ENCODE measurements around the gene BRWD1. TPM values are rescaled to one million over a fixed set of nuclear protein-coding genes. Genes with fewer than 3 reads are reported as not detected.

Gene BRWD1
- total RNA-seq, 2 experiments from 2014 or later = 53.2 to 61.7 TPM

GRCh38 chr21:39169906-39170305 is 143.5 kb downstream of the BRWD1 start:
- Histone ChIP-seq H3K4me3 (ENCODE audit: low read depth, low read length, poor library complexity, severe bottlenecking) (no peak overlapping the region), H3K4me1 (ENCODE audit: insufficient read depth, low read length, poor library complexity, severe bottlenecking) (no peaks in the 10 kb centered on the region), H3K36me3 (ENCODE audit: insufficient read depth, low read length) (peaks cover 52% of the 10 kb centered on the region), H3K4me2 (ENCODE audit: low read length) (no peak overlapping the region), H3K79me2 (ENCODE audit: insufficient read depth, low read depth, low read length) (no peaks in the 10 kb centered on the region), H4K20me1 (ENCODE audit: insufficient read depth, low read length) (no peaks in the 10 kb centered on the region), H2AFZ (ENCODE audit: low read length) (no peak overlapping the region), H3K27ac (ENCODE audit: low read depth, low read length, poor library complexity, severe bottlenecking) (no peak overlapping the region), H3K9me3 (ENCODE audit: low read length) (no peaks in the 10 kb centered on the region; the same call in 1 of the 2 replicates), H3K9me2 (ENCODE audit: insufficient read depth, low read length) (no peaks in the 10 kb centered on the region)
- ChIA-PET CTCF (ENCODE audit: unreplicated experiment) (no interaction called here), POLR2A (no interaction called here)
- BruUV-seq (replicated peaks) = no TSS peak
- DNase-seq (ENCODE audit: low spot score) = no peak
- TF ChIP-seq CTCF (conservative IDR thresholded peaks at IDR 0.05; ENCODE audit: low read length) (no peak), EZH2phosphoT487 (IDR thresholded peaks at IDR 0.05; ENCODE audit: borderline replicate concordance, low read depth, low read length) (no peak)
- intact Hi-C loops (cut with micrococcal nuclease; ENCODE audit: unreplicated experiment) = no loop called here

DNA sequence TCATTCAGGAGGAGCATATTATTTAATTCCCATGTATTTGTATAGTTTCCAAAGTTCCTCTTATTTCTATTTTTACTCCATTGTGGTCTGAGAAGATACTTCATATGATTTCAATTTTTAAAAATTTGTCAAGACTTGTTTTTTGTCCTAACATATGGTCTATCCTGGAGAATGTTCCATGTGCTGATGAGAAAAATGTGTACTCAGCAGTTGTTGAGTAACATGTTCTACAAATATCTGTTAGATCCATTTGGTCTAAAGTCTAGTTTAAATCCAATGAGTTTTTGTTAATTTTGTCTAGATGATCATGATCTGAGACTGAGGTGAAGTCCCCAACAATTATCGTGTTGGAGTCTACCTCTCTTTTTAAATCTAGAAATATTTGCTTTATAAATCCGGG is 144.6 kb downstream of the BRWD1 start:
- peaks cover 41% of the 10 kb centered on the region for H3K36me3 ChIP-seq (ENCODE audit: insufficient read depth, low read length)
- no peak overlapping the region for H3K4me2 ChIP-seq (ENCODE audit: low read length)
- no peaks in the 10 kb centered on the region for H3K4me1 ChIP-seq (ENCODE audit: insufficient read depth, low read length, poor library complexity, severe bottlenecking)
- BruUV-seq (replicated peaks) = no TSS peak
- H2AFZ ChIP-seq (ENCODE audit: low read length) = no peak overlapping the region
- peaks cover 9% of the 10 kb centered on the region for H3K9me3 ChIP-seq (ENCODE audit: low read length)
- H3K4me3 ChIP-seq (ENCODE audit: low read depth, low read length, poor library complexity, severe bottlenecking) = no peak overlapping the region
- no peak overlapping the region for H3K27ac ChIP-seq (ENCODE audit: low read depth, low read length, poor library complexity, severe bottlenecking)
- CTCF ChIA-PET (ENCODE audit: unreplicated experiment) = no interaction called here
- POLR2A ChIA-PET = no interaction called here
- no peaks in the 10 kb centered on the region for H4K20me1 ChIP-seq (ENCODE audit: insufficient read depth, low read length)
- intact Hi-C loops (cut with micrococcal nuclease; ENCODE audit: unreplicated experiment) = no loop called here
- no peaks in the 10 kb centered on the region for H3K79me2 ChIP-seq (ENCODE audit: insufficient read depth, low read depth, low read length)
- no peak for DNase-seq (ENCODE audit: low spot score)
- TF ChIP-seq CTCF (conservative IDR thresholded peaks at IDR 0.05; ENCODE audit: low read length) (no peak), EZH2phosphoT487 (IDR thresholded peaks at IDR 0.05; ENCODE audit: borderline replicate concordance, low read depth, low read length) (no peak)
- H3K9me2 ChIP-seq (ENCODE audit: insufficient read depth, low read length) = no peaks in the 10 kb centered on the region

DNA sequence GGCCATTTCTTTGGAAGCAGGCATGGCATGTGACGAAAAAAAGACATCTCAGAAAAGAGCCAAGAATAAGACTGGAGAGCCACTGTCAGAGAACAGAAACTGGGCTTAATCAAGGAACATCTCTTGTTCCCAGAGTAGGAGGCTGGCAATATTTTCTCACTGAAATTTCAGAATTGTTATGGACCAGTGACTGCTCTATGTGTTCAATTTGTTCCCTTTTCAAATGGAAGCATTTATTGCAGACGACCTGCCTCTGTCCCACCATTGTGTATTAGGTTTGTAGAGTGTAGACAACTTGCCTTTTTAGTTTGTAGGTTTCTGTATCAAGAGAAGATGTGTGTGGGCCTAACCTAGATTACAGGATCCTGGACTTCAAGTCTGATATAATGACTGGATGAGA is 148.9 kb downstream of the BRWD1 start:
- CTCF ChIA-PET (ENCODE audit: unreplicated experiment) = no interaction called here

More for the DNA sequence above, 148.9 kb downstream of the BRWD1 start:
- H3K9me3 ChIP-seq (ENCODE audit: low read length) = peaks cover 9% of the 10 kb centered on the region
- H3K9me2 ChIP-seq (ENCODE audit: insufficient read depth, low read length) = no peaks in the 10 kb centered on the region
- no peaks in the 10 kb centered on the region for H3K4me1 ChIP-seq (ENCODE audit: insufficient read depth, low read length, poor library complexity, severe bottlenecking)
- no peak overlapping the region for H3K27ac ChIP-seq (ENCODE audit: low read depth, low read length, poor library complexity, severe bottlenecking)
- POLR2A ChIA-PET = interaction anchor here (1.1 kb wide), 1 partner anchor 13 kb away, joined by 4 read pairs; no protein-coding TSS in a partner anchor
- H3K4me2 ChIP-seq (ENCODE audit: low read length) = no peak overlapping the region
- H3K36me3 ChIP-seq (ENCODE audit: insufficient read depth, low read length) = peaks cover 6% of the 10 kb centered on the region
- no peaks in the 10 kb centered on the region for H4K20me1 ChIP-seq (ENCODE audit: insufficient read depth, low read length)
- BruUV-seq (replicated peaks) = no TSS peak
- intact Hi-C loops (cut with micrococcal nuclease; ENCODE audit: unreplicated experiment) = no loop called here
- DNase-seq (ENCODE audit: low spot score) = no peak
- no peak overlapping the region for H3K4me3 ChIP-seq (ENCODE audit: low read depth, low read length, poor library complexity, severe bottlenecking)
- H2AFZ ChIP-seq (ENCODE audit: low read length) = no peak overlapping the region
- TF ChIP-seq EZH2phosphoT487 (IDR thresholded peaks at IDR 0.05; ENCODE audit: borderline replicate concordance, low read depth, low read length) (no peak), CTCF (conservative IDR thresholded peaks at IDR 0.05; ENCODE audit: low read length) (no peak)
- no peaks in the 10 kb centered on the region for H3K79me2 ChIP-seq (ENCODE audit: insufficient read depth, low read depth, low read length)
